Measurements from ENCODE around the gene CASP1. TPM values are rescaled to one million over a fixed set of nuclear protein-coding genes. Genes with fewer than 3 reads are reported as not detected.
"Not testable (repeated sequence)": the region's sequence is repeated elsewhere in the genome, so short reads cannot be mapped to it uniquely, and the experiment has no call there.

The CASP1 gene
- total RNA-seq, 2 donors from 2014 or later: 52.9 to 66.7 TPM

DNA sequence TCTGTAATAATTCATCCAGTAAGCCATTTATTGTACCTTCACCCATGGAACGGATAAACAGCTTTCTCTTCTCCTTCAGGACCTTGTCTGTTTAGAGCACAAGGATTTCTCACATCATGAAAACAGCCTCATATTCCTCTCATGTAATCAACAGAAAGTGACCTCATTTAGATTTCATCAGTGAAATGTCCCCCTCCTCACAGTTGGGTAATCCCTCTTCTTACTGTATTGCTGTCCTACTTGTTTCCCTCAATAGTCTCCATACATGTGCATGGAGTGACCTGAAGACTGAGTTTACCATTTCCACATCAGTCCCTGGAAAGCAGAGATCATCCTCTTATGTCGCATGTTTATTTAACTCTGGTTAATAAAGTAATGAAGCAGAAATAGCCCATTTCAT is 556 bp downstream of the CASP1 start:
- Mint-ChIP-seq H3K4me1 (peaks cover 29% of the 10 kb centered on the region), H3K27ac (peak overlapping the region; percentile 98), H3K4me3 (peak overlapping the region; percentile 100), H3K36me3 (ENCODE audit: low read depth) (peaks cover 15% of the 10 kb centered on the region)
- H3K9me3 ChIP-seq (ENCODE audit: control insufficient read depth, low read length, poor library complexity, severe bottlenecking); DNase-seq; H3K27me3 Mint-ChIP-seq: not testable (repeated sequence)
- ATAC-seq: peak; percentile 13

DNA sequence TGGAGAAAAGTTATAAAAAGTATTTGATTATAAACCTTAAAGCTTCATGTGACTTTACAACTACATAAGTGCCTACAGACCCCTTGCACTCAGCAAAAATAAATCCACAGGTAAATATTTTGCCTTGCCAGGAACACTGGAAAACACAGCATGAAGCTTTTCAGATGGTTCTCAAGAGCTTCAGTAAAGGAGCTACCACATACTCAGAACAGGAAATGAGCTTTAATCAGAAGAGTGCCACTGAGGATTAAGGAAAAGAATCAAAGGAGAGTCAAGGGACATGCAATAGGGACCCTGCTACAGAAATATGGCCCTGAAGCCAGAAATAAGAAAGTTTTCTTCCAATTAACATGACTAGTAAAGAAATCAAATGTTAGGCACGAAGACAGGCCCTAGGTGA is 1.2 kb downstream of the CASP1 start:
- no peak for DNase-seq
- H3K4me3 Mint-ChIP-seq: peak overlapping the region; percentile 100
- no peaks in the 10 kb centered on the region for H3K27me3 Mint-ChIP-seq
- no peaks in the 10 kb centered on the region for H3K9me3 ChIP-seq (ENCODE audit: control insufficient read depth, low read length, poor library complexity, severe bottlenecking)
- ATAC-seq: peak; percentile 51
- peaks cover 17% of the 10 kb centered on the region for H3K36me3 Mint-ChIP-seq (ENCODE audit: low read depth)
- H3K4me1 Mint-ChIP-seq: peaks cover 35% of the 10 kb centered on the region
- peak overlapping the region; percentile 98 for H3K27ac Mint-ChIP-seq

DNA sequence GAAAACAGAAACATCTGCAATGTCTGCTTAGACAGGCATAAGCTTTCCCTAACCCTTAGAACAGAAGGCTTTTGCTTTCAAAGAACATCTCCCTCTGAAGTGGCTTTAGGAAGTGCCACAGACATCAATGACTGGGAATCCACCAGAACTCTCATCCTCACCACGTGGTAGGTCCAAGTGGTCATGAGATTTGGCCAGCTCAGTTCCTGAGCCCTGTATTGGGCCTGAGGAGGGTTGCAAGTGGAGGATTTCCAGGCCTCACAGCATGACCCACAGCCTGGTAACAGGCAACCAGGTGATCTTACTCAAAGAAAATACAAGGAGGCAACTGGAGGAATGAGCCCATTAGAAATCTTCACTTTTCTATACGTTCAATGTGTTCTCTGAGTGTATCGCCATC is 1.6 kb downstream of the CASP1 start:
- Mint-ChIP-seq H3K4me3 (peak overlapping the region; percentile 100), H3K4me1 (peaks cover 39% of the 10 kb centered on the region), H3K27ac (peak overlapping the region; percentile 98), H3K36me3 (ENCODE audit: low read depth) (peaks cover 19% of the 10 kb centered on the region), H3K27me3 (no peaks in the 10 kb centered on the region)
- H3K9me3 ChIP-seq (ENCODE audit: control insufficient read depth, low read length, poor library complexity, severe bottlenecking): no peaks in the 10 kb centered on the region
- no peak for DNase-seq
- peak; percentile 35 for ATAC-seq

DNA sequence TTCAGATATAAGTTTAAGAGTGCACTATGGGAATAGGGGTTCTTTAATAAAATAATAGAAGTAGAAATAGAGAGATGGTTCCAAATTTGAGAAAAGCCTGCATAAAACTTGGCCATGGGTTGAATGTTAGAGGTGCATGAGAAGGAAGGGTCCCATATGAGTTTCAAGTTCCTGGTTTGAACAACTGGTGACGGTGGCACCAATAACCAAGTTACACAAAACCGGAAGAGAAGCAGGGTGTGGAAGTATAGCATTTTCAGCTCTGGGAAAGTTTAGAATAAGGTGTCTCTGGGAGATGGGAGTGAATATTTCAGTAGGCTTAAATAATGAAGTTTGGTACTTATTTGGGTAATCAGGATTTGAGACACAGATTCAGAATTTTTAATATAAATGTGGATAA is 2.4 kb downstream of the CASP1 start:
- H3K9me3 ChIP-seq (ENCODE audit: control insufficient read depth, low read length, poor library complexity, severe bottlenecking): no peaks in the 10 kb centered on the region
- ATAC-seq: peak; percentile 35
- Mint-ChIP-seq H3K27ac (peak overlapping the region; percentile 98), H3K36me3 (ENCODE audit: low read depth) (peaks cover 21% of the 10 kb centered on the region), H3K27me3 (no peaks in the 10 kb centered on the region), H3K4me1 (peaks cover 43% of the 10 kb centered on the region), H3K4me3 (peak overlapping the region; percentile 100)
- no peak for DNase-seq

DNA sequence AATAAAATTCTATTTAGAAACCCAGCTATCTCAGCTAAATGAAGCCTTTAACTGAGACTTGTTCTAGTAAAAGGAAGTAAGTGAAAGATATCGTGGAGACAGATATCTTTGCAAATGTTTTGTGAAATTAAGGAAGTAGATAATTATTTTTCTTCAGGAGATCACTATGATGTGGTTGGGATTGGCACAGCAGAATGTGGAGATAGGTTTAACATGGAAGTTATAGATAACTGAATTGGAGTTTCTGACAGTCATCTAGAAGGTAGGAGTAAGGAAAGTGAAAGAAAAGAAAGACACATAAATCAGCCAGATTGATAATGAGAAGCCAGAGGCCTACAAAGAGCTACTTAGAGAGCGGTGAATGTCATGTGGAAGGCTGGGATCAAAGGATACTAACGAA is 7.3 kb downstream of the CASP1 start:
- peaks cover 31% of the 10 kb centered on the region for H3K4me1 Mint-ChIP-seq
- H3K27me3 Mint-ChIP-seq: no peaks in the 10 kb centered on the region
- no peak overlapping the region for H3K4me3 Mint-ChIP-seq
- DNase-seq: no peak
- no peak for ATAC-seq
- peaks cover 27% of the 10 kb centered on the region for H3K36me3 Mint-ChIP-seq (ENCODE audit: low read depth)
- H3K27ac Mint-ChIP-seq: peak overlapping the region; percentile 75
- no peaks in the 10 kb centered on the region for H3K9me3 ChIP-seq (ENCODE audit: control insufficient read depth, low read length, poor library complexity, severe bottlenecking)

DNA sequence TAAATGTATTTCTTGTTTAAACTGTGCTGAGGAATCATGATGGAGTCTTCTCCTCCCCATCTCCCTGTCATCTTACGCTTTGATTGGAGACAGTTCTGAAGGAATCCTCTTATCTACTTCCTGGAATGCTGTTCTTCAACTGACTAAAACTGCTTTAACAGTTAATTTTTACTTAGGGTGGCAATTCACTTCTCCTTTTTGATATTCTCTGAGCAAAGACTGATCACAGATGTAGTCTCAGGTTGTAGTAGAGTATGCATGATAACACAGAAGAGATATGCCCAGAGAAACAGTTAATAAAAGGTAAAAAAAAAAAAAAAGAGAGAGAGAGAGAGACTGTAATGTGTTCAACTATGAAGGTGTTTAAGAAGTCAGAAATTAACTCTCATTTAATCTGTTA is 10.6 kb downstream of the CASP1 start:
- no peaks in the 10 kb centered on the region for H3K9me3 ChIP-seq (ENCODE audit: control insufficient read depth, low read length, poor library complexity, severe bottlenecking)
- Mint-ChIP-seq H3K27me3 (no peaks in the 10 kb centered on the region), H3K4me3 (no peak overlapping the region), H3K4me1 (peaks cover 27% of the 10 kb centered on the region), H3K27ac (peak overlapping the region; percentile 34), H3K36me3 (ENCODE audit: low read depth) (peaks cover 20% of the 10 kb centered on the region)
- no peak for ATAC-seq
- no peak for DNase-seq

DNA sequence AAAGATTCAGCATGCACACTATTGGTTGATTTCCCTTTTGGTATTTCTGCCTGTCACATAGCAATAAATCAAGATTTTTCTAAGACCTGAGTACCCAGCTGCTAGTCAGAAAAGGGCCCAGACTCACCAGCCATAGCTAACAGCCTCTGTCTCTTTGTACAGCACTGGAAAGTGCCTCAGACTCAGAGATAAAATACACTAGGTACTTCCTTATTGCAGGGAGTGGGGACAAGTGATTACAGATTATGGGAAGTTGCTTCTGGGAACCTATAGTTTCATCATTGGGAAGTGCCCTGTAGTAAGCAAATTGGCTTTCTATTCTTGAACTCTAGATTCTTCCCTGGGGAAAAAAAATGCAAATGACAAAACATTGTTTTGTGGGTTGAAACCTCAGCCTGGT is 11.9 kb downstream of the CASP1 start, which contains the start of gene CASP5:
Gene CASP5, minus strand, starts transcription at position 166 of the 400 bp plus-strand sequence. Its CDS starts 32 bp downstream, at position 134.
- Mint-ChIP-seq H3K4me1 (peaks cover 18% of the 10 kb centered on the region), H3K36me3 (ENCODE audit: low read depth) (peaks cover 17% of the 10 kb centered on the region), H3K4me3 (no peak within 1 kb of the TSS), H3K27me3 (no peaks in the 10 kb centered on the region), H3K27ac (peak within 1 kb of the TSS; percentile 34)
- ATAC-seq (no peak), DNase-seq (no peak)
- H3K9me3 ChIP-seq (ENCODE audit: control insufficient read depth, low read length, poor library complexity, severe bottlenecking): no peaks in the 10 kb centered on the region

DNA sequence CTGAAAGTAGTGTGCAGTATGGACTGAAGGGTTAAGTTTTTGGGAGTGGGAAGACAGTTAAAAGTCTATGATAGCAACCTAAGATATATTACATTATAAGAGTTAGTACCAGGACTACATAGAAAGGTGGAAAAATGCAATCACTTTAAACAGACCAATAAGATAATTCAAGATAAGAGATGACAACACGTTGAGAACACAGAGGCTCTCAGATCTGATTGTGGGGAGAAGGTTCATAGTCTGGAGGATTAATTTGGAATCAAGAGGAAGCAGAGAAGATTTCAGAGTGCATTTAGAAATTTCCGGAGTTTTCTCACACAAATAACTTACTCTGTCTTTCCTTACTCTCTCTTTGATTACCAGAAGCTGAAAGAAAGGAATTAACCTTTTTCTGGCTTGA is 12.4 kb downstream of the CASP1 start:
- no peak overlapping the region for H3K27ac Mint-ChIP-seq
- H3K27me3 Mint-ChIP-seq: no peaks in the 10 kb centered on the region
- peaks cover 13% of the 10 kb centered on the region for H3K4me1 Mint-ChIP-seq
- no peak overlapping the region for H3K4me3 Mint-ChIP-seq
- DNase-seq (no peak), ATAC-seq (no peak)
- H3K9me3 ChIP-seq (ENCODE audit: control insufficient read depth, low read length, poor library complexity, severe bottlenecking): no peaks in the 10 kb centered on the region
- H3K36me3 Mint-ChIP-seq (ENCODE audit: low read depth): peaks cover 12% of the 10 kb centered on the region

DNA sequence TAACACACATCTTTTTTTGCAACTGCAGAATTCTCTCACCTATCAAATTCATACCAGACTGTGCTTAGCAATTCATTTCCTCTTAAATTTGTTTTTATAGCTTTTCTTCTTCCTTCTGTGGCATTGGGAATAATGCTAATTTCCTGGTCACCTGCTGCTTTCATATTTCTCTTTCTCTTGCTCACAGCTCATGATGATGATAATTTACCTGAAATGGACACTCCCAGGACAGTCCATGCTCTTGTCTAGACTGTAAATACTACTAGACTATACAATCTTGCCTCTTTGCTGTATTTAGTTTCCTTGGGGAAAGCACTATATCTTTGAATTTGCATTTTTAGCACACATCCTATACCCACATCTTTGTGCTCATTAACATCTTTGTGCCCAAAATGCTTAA is 27.5 kb downstream of the CASP1 start:
- DNase-seq (no peak), ATAC-seq (no peak)
- H3K4me3 Mint-ChIP-seq: no peak overlapping the region
- no peak overlapping the region for H3K27ac Mint-ChIP-seq
- no peaks in the 10 kb centered on the region for H3K4me1 Mint-ChIP-seq
- H3K36me3 Mint-ChIP-seq (ENCODE audit: low read depth): no peaks in the 10 kb centered on the region
- no peaks in the 10 kb centered on the region for H3K9me3 ChIP-seq (ENCODE audit: control insufficient read depth, low read length, poor library complexity, severe bottlenecking)
- H3K27me3 Mint-ChIP-seq: no peaks in the 10 kb centered on the region

DNA sequence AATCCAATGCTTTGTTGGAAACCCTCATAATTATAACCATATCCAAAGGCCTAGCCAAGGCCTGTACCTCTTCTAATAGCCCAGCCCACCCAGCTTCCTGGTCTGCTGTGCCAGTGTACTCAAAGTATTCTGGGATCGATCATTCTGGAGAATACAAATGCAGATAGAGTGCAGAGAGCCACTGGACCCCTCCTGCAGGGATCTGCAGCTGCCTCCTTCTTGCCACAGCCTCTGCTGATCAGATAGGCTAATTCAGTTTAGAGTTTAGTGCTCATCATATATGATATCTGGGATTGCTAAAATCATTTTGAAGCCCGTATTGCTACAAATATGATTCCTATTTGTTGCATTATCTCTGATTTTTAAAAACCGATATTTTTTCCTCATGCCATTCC is 29.5 kb downstream of the CASP1 start:
- peaks cover 6% of the 10 kb centered on the region for H3K4me1 Mint-ChIP-seq
- H3K9me3 ChIP-seq (ENCODE audit: control insufficient read depth, low read length, poor library complexity, severe bottlenecking): no peaks in the 10 kb centered on the region
- no peak overlapping the region for H3K4me3 Mint-ChIP-seq
- no peaks in the 10 kb centered on the region for H3K27me3 Mint-ChIP-seq
- no peaks in the 10 kb centered on the region for H3K36me3 Mint-ChIP-seq (ENCODE audit: low read depth)
- ATAC-seq: no peak
- H3K27ac Mint-ChIP-seq: no peak overlapping the region
- no peak for DNase-seq

DNA sequence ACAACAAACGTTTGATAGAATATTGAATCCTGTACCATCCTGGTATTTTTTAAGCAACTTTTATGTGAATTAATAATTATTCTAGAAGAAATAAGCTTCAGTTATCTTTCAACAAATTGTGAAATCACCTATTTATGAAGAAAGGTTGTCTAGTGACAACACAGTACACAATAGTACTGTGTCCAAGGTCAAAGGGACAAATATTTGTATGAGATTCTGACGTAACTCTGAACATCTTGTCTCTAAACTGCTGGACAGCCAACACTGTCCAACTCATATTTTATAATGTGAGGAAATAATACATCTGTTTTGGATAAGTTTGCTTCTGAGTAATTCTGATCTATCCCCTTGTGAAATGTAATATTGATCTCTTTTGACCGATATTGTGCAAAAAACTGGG is 30.9 kb downstream of the CASP1 start:
- Mint-ChIP-seq H3K27me3 (no peaks in the 10 kb centered on the region), H3K4me3 (no peak overlapping the region), H3K4me1 (peaks cover 6% of the 10 kb centered on the region), H3K36me3 (ENCODE audit: low read depth) (no peaks in the 10 kb centered on the region), H3K27ac (no peak overlapping the region)
- H3K9me3 ChIP-seq (ENCODE audit: control insufficient read depth, low read length, poor library complexity, severe bottlenecking): no peaks in the 10 kb centered on the region
- ATAC-seq (no peak), DNase-seq (no peak)

DNA sequence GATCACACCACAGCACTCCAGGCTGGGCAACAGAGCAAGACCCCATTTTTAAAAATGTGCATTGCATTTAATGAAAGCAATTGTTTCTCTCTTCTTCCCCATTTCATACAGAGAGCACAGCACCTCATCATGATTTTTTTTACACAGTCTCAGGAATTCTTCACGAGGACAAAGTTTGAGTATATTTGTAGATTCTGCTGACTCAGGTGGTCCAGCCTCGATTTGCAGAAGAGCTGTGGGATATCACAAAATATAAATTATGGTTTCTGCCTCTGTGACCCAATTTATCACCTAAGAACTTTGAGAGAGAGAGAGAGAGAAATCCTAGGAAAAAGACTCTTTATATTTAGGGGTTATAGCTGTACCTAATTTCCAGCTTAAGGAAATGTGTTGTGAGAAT is 31.8 kb downstream of the CASP1 start:
- peaks cover 6% of the 10 kb centered on the region for H3K4me1 Mint-ChIP-seq
- DNase-seq: no peak
- ATAC-seq: no peak
- no peaks in the 10 kb centered on the region for H3K36me3 Mint-ChIP-seq (ENCODE audit: low read depth)
- H3K27ac Mint-ChIP-seq: no peak overlapping the region
- no peaks in the 10 kb centered on the region for H3K9me3 ChIP-seq (ENCODE audit: control insufficient read depth, low read length, poor library complexity, severe bottlenecking)
- H3K27me3 Mint-ChIP-seq: no peaks in the 10 kb centered on the region
- no peak overlapping the region for H3K4me3 Mint-ChIP-seq

DNA sequence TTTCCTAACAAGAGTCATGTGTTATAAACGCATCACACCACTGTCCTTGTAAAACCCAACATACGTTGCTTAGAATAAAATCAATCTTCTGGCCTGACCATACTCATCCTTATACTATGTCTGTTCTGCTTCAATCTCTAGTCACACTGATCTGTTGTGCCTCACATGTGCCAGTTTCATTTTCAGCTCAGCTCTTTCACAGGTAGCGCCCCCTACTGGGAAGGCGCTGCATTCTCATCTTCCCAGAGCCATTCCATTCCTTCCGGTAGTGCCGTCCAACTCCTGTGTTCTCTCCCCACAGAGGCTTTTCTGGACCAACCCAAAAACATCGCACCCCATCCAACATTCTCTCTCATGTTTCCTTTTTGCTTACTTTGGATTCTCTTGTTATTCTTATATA is 34.1 kb downstream of the CASP1 start:
- peak; percentile 81 for ATAC-seq
- H3K4me1 Mint-ChIP-seq: peaks cover 6% of the 10 kb centered on the region
- H3K4me3 Mint-ChIP-seq: no peak overlapping the region
- H3K27ac Mint-ChIP-seq: peak overlapping the region; percentile 68
- no peaks in the 10 kb centered on the region for H3K36me3 Mint-ChIP-seq (ENCODE audit: low read depth)
- no peaks in the 10 kb centered on the region for H3K9me3 ChIP-seq (ENCODE audit: control insufficient read depth, low read length, poor library complexity, severe bottlenecking)
- peak; percentile 25 to 43 (median 28) for DNase-seq
- H3K27me3 Mint-ChIP-seq: no peaks in the 10 kb centered on the region

DNA sequence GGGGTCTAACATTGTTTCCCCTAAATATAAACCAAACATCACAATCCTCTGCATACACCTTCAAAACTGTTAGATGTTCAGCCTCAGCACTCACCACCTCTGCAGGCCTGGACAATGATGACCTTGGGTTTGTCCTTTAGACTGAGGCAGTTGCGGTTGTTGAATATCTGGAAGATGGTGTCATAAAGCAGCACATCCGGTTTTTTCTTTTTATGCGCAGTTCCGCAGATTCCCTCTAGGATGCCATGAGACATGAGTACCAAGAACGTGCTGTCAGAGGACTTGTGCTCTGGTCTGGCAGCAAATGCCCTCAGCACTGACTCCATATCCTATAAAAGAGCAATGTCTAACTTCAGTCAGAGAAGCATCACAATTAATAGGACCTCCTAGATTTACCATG is 34.8 kb downstream of the CASP1 start:
- Mint-ChIP-seq H3K27me3 (no peaks in the 10 kb centered on the region), H3K27ac (no peak overlapping the region), H3K36me3 (ENCODE audit: low read depth) (no peaks in the 10 kb centered on the region), H3K4me3 (no peak overlapping the region), H3K4me1 (peaks cover 6% of the 10 kb centered on the region)
- ATAC-seq: no peak
- H3K9me3 ChIP-seq (ENCODE audit: control insufficient read depth, low read length, poor library complexity, severe bottlenecking): no peaks in the 10 kb centered on the region
- no peak for DNase-seq
